ENCODE measurements around the gene NTM. TPM values are rescaled to one million over a fixed set of nuclear protein-coding genes. Genes with fewer than 3 reads are reported as not detected.

NTM gene
- total and polyA plus RNA-seq, 9 donors: 8.5 to 37.1 (median 22.6) TPM

- peak; percentile 94 for DNase-seq
- Histone ChIP-seq H3K27ac (ENCODE audit: low read length) (no peak overlapping the region), H3K27me3 (ENCODE audit: control insufficient read depth, insufficient read depth, low read length) (peaks cover 2% of the 10 kb centered on the region), H3K9me3 (replicated peaks; ENCODE audit: control insufficient read depth, low read depth, low read length) (no peaks in the 10 kb centered on the region), H3K4me1 (ENCODE audit: control insufficient read depth, insufficient read depth, low read length) (peaks cover 12% of the 10 kb centered on the region), H3K36me3 (ENCODE audit: control insufficient read depth, insufficient read depth, low read length) (no peaks in the 10 kb centered on the region), H3K4me3 (ENCODE audit: low read length) (no peak overlapping the region)
- no CpG with 5 or more reads among the region's 4 CpGs for WGBS (ENCODE audit: insufficient coverage)
Observed at GRCh38 chr11:131985846-131986301, 615.5 kb downstream of the NTM start.

GRCh38 chr11:131987703-131988102, 617.3 kb downstream of the NTM start:
- DNase-seq: no peak
- no peak overlapping the region for H3K4me3 ChIP-seq (ENCODE audit: low read length)

GRCh38 chr11:131991606-131992005, 621.2 kb downstream of the NTM start:
- DNase-seq: no peak
- H3K36me3 ChIP-seq (ENCODE audit: control insufficient read depth, insufficient read depth, low read length): no peaks in the 10 kb centered on the region
- H3K27ac ChIP-seq (ENCODE audit: low read length): no peak overlapping the region
- 100% methylated on average over 1 of the region's 2 CpGs for WGBS (ENCODE audit: insufficient coverage)
- no peaks in the 10 kb centered on the region for H3K27me3 ChIP-seq (ENCODE audit: control insufficient read depth, insufficient read depth, low read length)
- H3K4me3 ChIP-seq (ENCODE audit: low read length): no peak overlapping the region
- peaks cover 11% of the 10 kb centered on the region for H3K9me3 ChIP-seq (replicated peaks; ENCODE audit: control insufficient read depth, low read depth, low read length)
- no peaks in the 10 kb centered on the region for H3K4me1 ChIP-seq (ENCODE audit: control insufficient read depth, insufficient read depth, low read length)

More at GRCh38 chr11:131987703-131988102, 617.3 kb downstream of the NTM start:
- Histone ChIP-seq H3K36me3 (ENCODE audit: control insufficient read depth, insufficient read depth, low read length) (no peaks in the 10 kb centered on the region), H3K9me3 (replicated peaks; ENCODE audit: control insufficient read depth, low read depth, low read length) (no peaks in the 10 kb centered on the region), H3K27me3 (ENCODE audit: control insufficient read depth, insufficient read depth, low read length) (no peaks in the 10 kb centered on the region), H3K4me1 (ENCODE audit: control insufficient read depth, insufficient read depth, low read length) (peaks cover 6% of the 10 kb centered on the region), H3K27ac (ENCODE audit: low read length) (no peak overlapping the region)
- 100% methylated on average over 2 of the region's 2 CpGs for WGBS (ENCODE audit: insufficient coverage)

GRCh38 chr11:131993246-131993645, 622.8 kb downstream of the NTM start:
- Histone ChIP-seq H3K4me3 (ENCODE audit: low read length) (no peak overlapping the region), H3K27me3 (ENCODE audit: control insufficient read depth, insufficient read depth, low read length) (no peaks in the 10 kb centered on the region), H3K36me3 (ENCODE audit: control insufficient read depth, insufficient read depth, low read length) (no peaks in the 10 kb centered on the region), H3K9me3 (replicated peaks; ENCODE audit: control insufficient read depth, low read depth, low read length) (peaks cover 11% of the 10 kb centered on the region), H3K27ac (ENCODE audit: low read length) (no peak overlapping the region), H3K4me1 (ENCODE audit: control insufficient read depth, insufficient read depth, low read length) (no peaks in the 10 kb centered on the region)
- 92% methylated on average over 2 of the region's 2 CpGs for WGBS (ENCODE audit: insufficient coverage)
- DNase-seq: no peak

GRCh38 chr11:131998020-131998419, 627.6 kb downstream of the NTM start:
- H3K4me3 ChIP-seq (ENCODE audit: low read length): no peak overlapping the region
- peaks cover 11% of the 10 kb centered on the region for H3K9me3 ChIP-seq (replicated peaks; ENCODE audit: control insufficient read depth, low read depth, low read length)

GRCh38 chr11:131999084-131999483, 628.7 kb downstream of the NTM start:
- no peaks in the 10 kb centered on the region for H3K36me3 ChIP-seq (ENCODE audit: control insufficient read depth, insufficient read depth, low read length)
- H3K4me1 ChIP-seq (ENCODE audit: control insufficient read depth, insufficient read depth, low read length): no peaks in the 10 kb centered on the region
- 20% methylated on average over 2 of the region's 6 CpGs for WGBS (ENCODE audit: insufficient coverage)
- peak; percentile 32 for DNase-seq
- H3K9me3 ChIP-seq (replicated peaks; ENCODE audit: control insufficient read depth, low read depth, low read length): peaks cover 11% of the 10 kb centered on the region
- no peak overlapping the region for H3K27ac ChIP-seq (ENCODE audit: low read length)
- H3K4me3 ChIP-seq (ENCODE audit: low read length): no peak overlapping the region
- H3K27me3 ChIP-seq (ENCODE audit: control insufficient read depth, insufficient read depth, low read length): no peaks in the 10 kb centered on the region

More at GRCh38 chr11:131998020-131998419, 627.6 kb downstream of the NTM start:
- Histone ChIP-seq H3K27ac (ENCODE audit: low read length) (no peak overlapping the region), H3K36me3 (ENCODE audit: control insufficient read depth, insufficient read depth, low read length) (no peaks in the 10 kb centered on the region), H3K4me1 (ENCODE audit: control insufficient read depth, insufficient read depth, low read length) (no peaks in the 10 kb centered on the region), H3K27me3 (ENCODE audit: control insufficient read depth, insufficient read depth, low read length) (no peaks in the 10 kb centered on the region)
- WGBS (ENCODE audit: insufficient coverage): 31% methylated on average over 2 of the region's 5 CpGs
- DNase-seq: no peak

GRCh38 chr11:131999955-132000354, 629.5 kb downstream of the NTM start:
- no peak for DNase-seq
- Histone ChIP-seq H3K4me3 (ENCODE audit: low read length) (no peak overlapping the region), H3K27me3 (ENCODE audit: control insufficient read depth, insufficient read depth, low read length) (no peaks in the 10 kb centered on the region), H3K27ac (ENCODE audit: low read length) (no peak overlapping the region), H3K36me3 (ENCODE audit: control insufficient read depth, insufficient read depth, low read length) (no peaks in the 10 kb centered on the region), H3K9me3 (replicated peaks; ENCODE audit: control insufficient read depth, low read depth, low read length) (peaks cover 11% of the 10 kb centered on the region), H3K4me1 (ENCODE audit: control insufficient read depth, insufficient read depth, low read length) (no peaks in the 10 kb centered on the region)
- 88% methylated on average over 1 of the region's 1 CpG for WGBS (ENCODE audit: insufficient coverage)

- H3K27me3 ChIP-seq (ENCODE audit: control insufficient read depth, insufficient read depth, low read length): peaks cover 3% of the 10 kb centered on the region
- no peaks in the 10 kb centered on the region for H3K4me1 ChIP-seq (ENCODE audit: control insufficient read depth, insufficient read depth, low read length)
- no peak for DNase-seq
- no peaks in the 10 kb centered on the region for H3K36me3 ChIP-seq (ENCODE audit: control insufficient read depth, insufficient read depth, low read length)
- no CpG with 5 or more reads among the region's 4 CpGs for WGBS (ENCODE audit: insufficient coverage)
- H3K4me3 ChIP-seq (ENCODE audit: low read length): no peak overlapping the region
- no peak overlapping the region for H3K27ac ChIP-seq (ENCODE audit: low read length)
- no peaks in the 10 kb centered on the region for H3K9me3 ChIP-seq (replicated peaks; ENCODE audit: control insufficient read depth, low read depth, low read length)
Observed at GRCh38 chr11:132005887-132006286, 635.5 kb downstream of the NTM start.

GRCh38 chr11:132006884-132007580, 636.6 kb downstream of the NTM start:
- Histone ChIP-seq H3K9me3 (replicated peaks; ENCODE audit: control insufficient read depth, low read depth, low read length) (no peaks in the 10 kb centered on the region), H3K36me3 (ENCODE audit: control insufficient read depth, insufficient read depth, low read length) (no peaks in the 10 kb centered on the region), H3K4me3 (ENCODE audit: low read length) (no peak overlapping the region), H3K27me3 (ENCODE audit: control insufficient read depth, insufficient read depth, low read length) (peaks cover 3% of the 10 kb centered on the region), H3K27ac (ENCODE audit: low read length) (no peak overlapping the region), H3K4me1 (ENCODE audit: control insufficient read depth, insufficient read depth, low read length) (no peaks in the 10 kb centered on the region)
- no peak for DNase-seq
- 63% methylated on average over 3 of the region's 7 CpGs for WGBS (ENCODE audit: insufficient coverage)

- H3K27me3 ChIP-seq (ENCODE audit: control insufficient read depth, insufficient read depth, low read length): peaks cover 3% of the 10 kb centered on the region
- no peak overlapping the region for H3K27ac ChIP-seq (ENCODE audit: low read length)
- no CpG with 5 or more reads among the region's 1 CpG for WGBS (ENCODE audit: insufficient coverage)
Observed at GRCh38 chr11:132008226-132008625, 637.8 kb downstream of the NTM start.

More at GRCh38 chr11:132008226-132008625, 637.8 kb downstream of the NTM start:
- H3K9me3 ChIP-seq (replicated peaks; ENCODE audit: control insufficient read depth, low read depth, low read length): no peaks in the 10 kb centered on the region
- no peaks in the 10 kb centered on the region for H3K4me1 ChIP-seq (ENCODE audit: control insufficient read depth, insufficient read depth, low read length)
- no peaks in the 10 kb centered on the region for H3K36me3 ChIP-seq (ENCODE audit: control insufficient read depth, insufficient read depth, low read length)
- DNase-seq: no peak
- H3K4me3 ChIP-seq (ENCODE audit: low read length): no peak overlapping the region

Data from muscle of leg (tissue), 11 donors.